Common myeloid progenitor, CD34-positive (primary cell): ENCODE measurements around the gene HIVEP2.

Source experiments
- CTCF ChIA-PET: fragments of 350-600 bp; sonication (Branson Sonifier 250); formaldehyde crosslinking; loops from one replicate; lab custom pipeline; 2021; ENCODE audit warnings: antibody characterized with exemption; lab: Charles Lee
- POLR2A ChIA-PET: fragments of 350-600 bp; sonication (Branson Sonifier 250); formaldehyde crosslinking; loops from one replicate; lab custom pipeline; 2021; ENCODE audit warnings: antibody characterized with exemption; lab: Charles Lee
- DNase-seq, 3 donors: peaks; one replicate each; pipeline versions ENCODE4 v3.0.0 to v3.0.0-alpha.2; 2013
- H3K27ac ChIP-seq, 2 experiments: 1 replicate in 1 of 2; 2 replicates in 1 of 2; pipeline ENCODE4 v1.7.0; 2013; ENCODE audit warnings: inconsistent platforms in 2 of 2, low read length in 2 of 2, mild to moderate bottlenecking in 2 of 2, low read depth in 1 of 2, moderate library complexity in 1 of 2; ENCODE audit not compliant: severe bottlenecking in 2 of 2, insufficient read depth in 1 of 2, poor library complexity in 1 of 2
- H3K27me3 ChIP-seq, 5 experiments: replicated peaks in 2 of 5; 1 replicate in 3 of 5; 2 replicates in 2 of 5; pipeline versions ENCODE4 v1.6.1 to v1.7.0; 2013; ENCODE audit warnings: low read length in 4 of 5, mild to moderate bottlenecking in 2 of 5, moderate library complexity in 2 of 5, inconsistent platforms in 1 of 5; ENCODE audit not compliant: insufficient read depth in 5 of 5, control insufficient read depth in 4 of 5
- H3K36me3 ChIP-seq, 4 experiments: 1 replicate in 2 of 4; 2 replicates in 2 of 4; pipeline versions ENCODE4 v1.6.1 to v1.7.0; 2013; ENCODE audit warnings: low read length in 3 of 4, control low read depth in 1 of 4, mild to moderate bottlenecking in 1 of 4; ENCODE audit not compliant: control insufficient read depth in 4 of 4, insufficient read depth in 4 of 4
- H3K4me1 ChIP-seq, 4 experiments: 1 replicate in 3 of 4; 2 replicates in 1 of 4; pipeline versions ENCODE4 v1.6.1 to v1.7.1; 2013; ENCODE audit warnings: low read length in 3 of 4, mild to moderate bottlenecking in 3 of 4, control low read depth in 1 of 4, inconsistent platforms in 1 of 4, moderate library complexity in 1 of 4; ENCODE audit not compliant: control insufficient read depth in 4 of 4, insufficient read depth in 4 of 4; ENCODE audit errors: control extremely low read depth in 1 of 4
- H3K4me3 ChIP-seq, 7 experiments: 1 replicate in 4 of 7; 2 replicates in 3 of 7; pipeline versions ENCODE4 v1.5.1 to v1.7.0; 2013; ENCODE audit warnings: mild to moderate bottlenecking in 7 of 7, low read length in 6 of 7, moderate library complexity in 6 of 7, inconsistent platforms in 2 of 7, low read depth in 2 of 7, control low read depth in 1 of 7; ENCODE audit not compliant: insufficient read depth in 4 of 7, control insufficient read depth in 1 of 7; ENCODE audit errors: extremely low read depth in 1 of 7
- H3K9me3 ChIP-seq, 5 experiments: 1 replicate in 4 of 5; 2 replicates in 1 of 5; pipeline versions ENCODE4 v1.6.1 to v1.7.1; 2013; ENCODE audit warnings: low read length in 4 of 5, mild to moderate bottlenecking in 2 of 5, inconsistent platforms in 1 of 5, low read depth in 1 of 5, moderate library complexity in 1 of 5; ENCODE audit not compliant: control insufficient read depth in 4 of 5, insufficient read depth in 2 of 5; ENCODE audit errors: control extremely low read depth in 1 of 5
- WGBS: methylation state at CpG from one replicate; pipeline ENCODE4 v1.1.5; 2013; ENCODE audit not compliant: insufficient coverage; 5-methylcytosine and 5-hydroxymethylcytosine counted together

The HIVEP2 gene

DNA sequence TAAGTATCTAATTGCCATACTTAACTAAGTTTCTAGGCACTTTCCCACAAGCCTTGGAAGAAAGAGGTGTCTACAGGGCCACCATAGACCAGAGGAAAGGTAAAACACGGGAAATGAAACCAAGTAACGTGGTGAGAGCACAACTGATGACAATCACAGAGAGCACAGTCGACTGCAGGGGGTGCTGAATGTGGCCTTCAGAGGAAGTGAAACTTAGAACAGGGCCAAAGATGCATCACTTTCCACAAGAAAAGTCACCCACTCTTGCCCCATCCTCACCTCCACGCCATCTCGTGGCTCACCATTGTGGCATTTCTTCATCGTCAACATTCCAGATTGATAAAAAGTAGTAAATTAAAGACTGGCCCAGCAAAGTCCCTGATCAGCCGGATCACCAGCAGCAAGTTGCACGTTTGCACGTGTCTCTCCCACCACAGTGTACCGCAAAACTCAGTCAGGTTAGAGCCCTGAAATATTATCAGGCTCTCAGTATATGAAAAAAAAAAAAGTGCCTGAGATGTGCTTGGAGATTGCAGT lies 31.4 kb downstream of the HIVEP2 start:
- no peak overlapping the region for H3K27ac ChIP-seq
- POLR2A ChIA-PET = no interaction called here

DNA sequence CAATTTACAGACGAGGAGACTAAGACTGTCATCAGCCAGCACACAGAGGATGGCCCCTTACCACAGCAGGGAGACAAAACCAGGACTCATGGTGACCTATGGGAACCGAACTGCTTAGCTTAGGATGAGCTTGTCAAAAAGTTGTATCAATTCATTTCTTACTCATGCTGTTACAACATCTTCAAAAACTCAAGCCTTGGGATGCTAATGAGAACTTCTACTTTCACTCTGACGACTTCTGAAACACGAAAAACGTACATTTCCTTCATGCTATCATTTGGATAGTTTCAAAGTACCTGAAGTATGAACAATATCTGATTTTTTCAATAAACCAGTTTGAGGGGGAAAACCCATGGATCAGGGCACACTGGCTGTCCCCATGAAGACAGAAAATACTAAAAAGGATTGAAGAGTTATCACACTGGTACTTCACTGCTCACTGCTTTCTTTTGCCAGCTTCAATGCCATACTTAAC lies 31.9 kb downstream of the HIVEP2 start:
- H3K4me3 ChIP-seq = no peak overlapping the region
- ChIA-PET POLR2A (no interaction called here), CTCF (no interaction called here)
- no peaks in the 10 kb centered on the region for H3K27me3 ChIP-seq
- peaks cover 0 to 7% (median 1%) of the 10 kb centered on the region in 4 experiments for H3K36me3 ChIP-seq
- H3K9me3 ChIP-seq = no peaks in the 10 kb centered on the region
- no peaks in the 10 kb centered on the region for H3K4me1 ChIP-seq
- WGBS = 90% methylated on average over 2 of the region's 5 CpGs
- DNase-seq = no peak
- H3K27ac ChIP-seq = no peak overlapping the region

More for the DNA sequence above, 31.4 kb downstream of the HIVEP2 start:
- no peaks in the 10 kb centered on the region for H3K4me1 ChIP-seq
- H3K4me3 ChIP-seq = no peak overlapping the region
- CTCF ChIA-PET = interaction anchor here (1.4 kb wide), 1 partner anchor 28 kb away, joined by 3 read pairs; no protein-coding TSS in a partner anchor
- H3K9me3 ChIP-seq = no peaks in the 10 kb centered on the region
- peak in 2 of 3 donors; percentile 19 to 50 for DNase-seq
- H3K36me3 ChIP-seq = peaks cover 0 to 7% (median 1%) of the 10 kb centered on the region in 4 experiments
- WGBS = 96% methylated on average over 10 of the region's 10 CpGs
- no peaks in the 10 kb centered on the region for H3K27me3 ChIP-seq

- H3K4me1 ChIP-seq = no peaks in the 10 kb centered on the region
- no peak overlapping the region for H3K4me3 ChIP-seq
- H3K9me3 ChIP-seq = no peaks in the 10 kb centered on the region
- no peaks in the 10 kb centered on the region for H3K27me3 ChIP-seq
- DNase-seq = no peak
- H3K27ac ChIP-seq = no peak overlapping the region
- peaks cover 0 to 7% (median 1%) of the 10 kb centered on the region in 4 experiments for H3K36me3 ChIP-seq
- WGBS = 92% methylated on average over 4 of the region's 4 CpGs
- ChIA-PET CTCF (interaction anchor here (1.3 kb wide), 1 partner anchor 219 kb away, joined by 3 read pairs; no protein-coding TSS in a partner anchor), POLR2A (no interaction called here)
Measured at GRCh38 chr6:142912125-142912524, 32.9 kb downstream of the HIVEP2 start.

- Histone ChIP-seq H3K36me3 (peaks cover 0 to 7% (median 1%) of the 10 kb centered on the region in 4 experiments), H3K9me3 (no peaks in the 10 kb centered on the region), H3K27ac (no peak overlapping the region), H3K4me1 (no peaks in the 10 kb centered on the region), H3K4me3 (no peak overlapping the region), H3K27me3 (no peaks in the 10 kb centered on the region)
- POLR2A ChIA-PET = no interaction called here
- WGBS = 86% methylated on average over 1 of the region's 2 CpGs
- DNase-seq = no peak
- CTCF ChIA-PET = interaction anchor here (1.3 kb wide), 1 partner anchor 218 kb away, joined by 3 read pairs; no protein-coding TSS in a partner anchor
Measured at GRCh38 chr6:142911430-142911829, 33.5 kb downstream of the HIVEP2 start.

GRCh38 chr6:142909686-142910085 lies 35.3 kb downstream of the HIVEP2 start:
- POLR2A ChIA-PET = interaction anchor here (0.8 kb wide), 1 partner anchor 16 kb away, joined by 3 read pairs; no protein-coding TSS in a partner anchor
- no peaks in the 10 kb centered on the region for H3K27me3 ChIP-seq
- H3K4me3 ChIP-seq = no peak overlapping the region
- H3K4me1 ChIP-seq = no peaks in the 10 kb centered on the region
- H3K9me3 ChIP-seq = no peaks in the 10 kb centered on the region
- peaks cover 0 to 7% (median 1%) of the 10 kb centered on the region in 4 experiments for H3K36me3 ChIP-seq
- no peak for DNase-seq
- CTCF ChIA-PET = interaction anchor here (1.1 to 2.0 kb wide), 3 partner anchors 9 to 16 kb away, joined by 3 to 6 read pairs (median 4); no protein-coding TSS in a partner anchor
- no peak overlapping the region for H3K27ac ChIP-seq

- POLR2A ChIA-PET = interaction anchor here (1.2 kb wide), 1 partner anchor 18 kb away, joined by 3 read pairs; no protein-coding TSS in a partner anchor
- Histone ChIP-seq H3K36me3 (peaks cover 0 to 7% (median 0%) of the 10 kb centered on the region in 4 experiments), H3K4me3 (no peak overlapping the region), H3K4me1 (peaks cover 6 to 10% (median 7%) of the 10 kb centered on the region in 4 experiments), H3K27ac (no peak overlapping the region), H3K27me3 (no peaks in the 10 kb centered on the region), H3K9me3 (no peaks in the 10 kb centered on the region)
- CTCF ChIA-PET = interaction anchor here (1.7 to 2.4 kb wide), 2 partner anchors 12 to 26 kb away, joined by 3 to 7 read pairs; no protein-coding TSS in a partner anchor
- DNase-seq = no peak
- 100% methylated on average over 1 of the region's 1 CpG for WGBS
Measured at GRCh38 chr6:142908235-142908634, 36.7 kb downstream of the HIVEP2 start.

- H3K4me1 ChIP-seq = peaks cover 9 to 17% (median 14%) of the 10 kb centered on the region in 4 experiments
- no peak overlapping the region for H3K27ac ChIP-seq
- no peaks in the 10 kb centered on the region for H3K27me3 ChIP-seq
- ChIA-PET CTCF (interaction anchor here (1.2 to 2.4 kb wide), 5 partner anchors 13 to 36 kb away, joined by 3 to 7 read pairs (median 4); no protein-coding TSS in a partner anchor), POLR2A (interaction anchor here (1.2 kb wide), 1 partner anchor 19 kb away, joined by 3 read pairs; no protein-coding TSS in a partner anchor)
- H3K4me3 ChIP-seq = no peak overlapping the region
- peaks cover 0 to 3% (median 0%) of the 10 kb centered on the region in 4 experiments for H3K36me3 ChIP-seq
- no peaks in the 10 kb centered on the region for H3K9me3 ChIP-seq
- WGBS = 94% methylated on average over 5 of the region's 5 CpGs
- DNase-seq = no peak
Measured at GRCh38 chr6:142907544-142907943, 37.4 kb downstream of the HIVEP2 start.
